GM13976 (cell line): ENCODE measurements around the gene SLIT3.

ENCODE experiments used
- DNase-seq: peaks from one replicate; pipeline ENCODE4 v3.0.0; 2012; ENCODE audit warnings: low spot score
- in situ Hi-C: fragments of 300-500 bp; cut with MboI; formaldehyde crosslinking; loops from one replicate; pipeline ENCODE4 v1.12.0; 2022; ENCODE audit warnings: low sequenced_read_pairs, mixed read lengths, inconsistent platforms; ENCODE audit not compliant: unreplicated experiment
- TF ChIP-seq, protein P1 (sequence below): IDR thresholded peaks from 2 replicates; pipeline ENCODE4 v1.5.1; 2012; ENCODE audit warnings: borderline replicate concordance, mild to moderate bottlenecking; ENCODE audit not compliant: insufficient read depth; ENCODE audit errors: extremely low read depth, missing control alignments, control extremely low read depth

The SLIT3 gene

DNA sequence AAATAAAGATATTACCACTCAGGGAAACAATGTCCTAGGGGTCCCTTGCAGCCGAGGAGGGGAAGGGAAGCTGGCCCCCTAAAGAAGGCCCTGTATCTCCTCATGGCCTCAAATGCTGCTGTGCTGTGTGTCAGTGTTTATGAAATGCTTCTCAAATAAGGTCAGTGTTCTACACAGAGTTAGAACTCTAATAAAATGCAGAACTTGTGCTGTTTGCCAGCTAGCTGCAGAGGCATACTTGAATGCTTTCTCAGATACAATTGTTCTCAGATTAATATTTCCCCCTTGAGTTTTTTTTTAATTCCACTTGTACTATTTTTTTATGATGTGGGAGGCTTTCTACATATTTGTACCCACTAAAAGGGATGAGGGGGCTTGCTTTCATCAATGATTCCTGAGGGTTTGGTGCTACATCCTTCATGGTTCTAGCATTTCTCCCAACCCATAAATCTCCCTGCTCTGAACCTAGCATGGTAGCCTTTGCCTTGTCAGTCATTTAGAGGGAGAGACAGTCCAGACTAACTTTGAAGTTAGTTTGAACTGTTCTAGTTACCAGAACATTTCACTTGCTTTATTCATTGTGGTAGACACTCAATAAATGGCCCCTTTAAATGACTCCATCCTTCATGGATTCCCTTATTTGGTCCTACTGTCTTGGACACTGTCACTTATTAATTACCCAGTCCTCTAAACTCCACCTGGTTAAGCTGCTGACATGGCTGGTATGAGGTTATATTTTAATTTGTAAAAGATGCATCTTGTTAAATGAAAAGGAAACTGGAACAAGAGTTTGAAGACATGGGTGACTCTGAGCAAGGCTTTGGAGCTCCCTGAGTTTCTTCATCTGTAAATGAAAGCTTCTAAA is 12.6 kb downstream of the SLIT3 start:
- no peak for DNase-seq
- in situ Hi-C loops: no loop called here
- TF ChIP-seq, protein P1, sequence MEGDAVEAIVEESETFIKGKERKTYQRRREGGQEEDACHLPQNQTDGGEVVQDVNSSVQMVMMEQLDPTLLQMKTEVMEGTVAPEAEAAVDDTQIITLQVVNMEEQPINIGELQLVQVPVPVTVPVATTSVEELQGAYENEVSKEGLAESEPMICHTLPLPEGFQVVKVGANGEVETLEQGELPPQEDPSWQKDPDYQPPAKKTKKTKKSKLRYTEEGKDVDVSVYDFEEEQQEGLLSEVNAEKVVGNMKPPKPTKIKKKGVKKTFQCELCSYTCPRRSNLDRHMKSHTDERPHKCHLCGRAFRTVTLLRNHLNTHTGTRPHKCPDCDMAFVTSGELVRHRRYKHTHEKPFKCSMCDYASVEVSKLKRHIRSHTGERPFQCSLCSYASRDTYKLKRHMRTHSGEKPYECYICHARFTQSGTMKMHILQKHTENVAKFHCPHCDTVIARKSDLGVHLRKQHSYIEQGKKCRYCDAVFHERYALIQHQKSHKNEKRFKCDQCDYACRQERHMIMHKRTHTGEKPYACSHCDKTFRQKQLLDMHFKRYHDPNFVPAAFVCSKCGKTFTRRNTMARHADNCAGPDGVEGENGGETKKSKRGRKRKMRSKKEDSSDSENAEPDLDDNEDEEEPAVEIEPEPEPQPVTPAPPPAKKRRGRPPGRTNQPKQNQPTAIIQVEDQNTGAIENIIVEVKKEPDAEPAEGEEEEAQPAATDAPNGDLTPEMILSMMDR: no peak

DNA sequence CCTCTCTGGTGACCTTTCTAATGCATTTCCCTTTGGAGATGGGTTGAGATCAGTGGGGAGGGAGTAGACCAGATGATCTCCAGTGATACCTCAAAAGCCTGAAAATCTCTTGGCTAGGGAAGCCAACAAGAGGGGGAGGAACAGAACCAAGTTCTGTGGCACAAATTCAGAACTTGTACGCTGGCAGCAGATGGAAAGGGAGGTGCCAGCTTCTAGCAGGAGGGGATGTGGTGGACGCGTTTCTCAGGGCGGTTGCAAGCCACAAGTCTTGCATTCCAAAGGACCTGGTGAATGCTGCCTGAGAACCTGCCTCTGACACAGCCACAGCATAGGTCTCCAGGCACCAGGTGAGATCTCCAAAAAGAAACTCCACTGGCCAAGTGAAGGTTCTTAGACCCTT is 13.4 kb downstream of the SLIT3 start:
- in situ Hi-C loops: no loop called here
- DNase-seq: no peak
- TF ChIP-seq, protein P1: no peak

DNA sequence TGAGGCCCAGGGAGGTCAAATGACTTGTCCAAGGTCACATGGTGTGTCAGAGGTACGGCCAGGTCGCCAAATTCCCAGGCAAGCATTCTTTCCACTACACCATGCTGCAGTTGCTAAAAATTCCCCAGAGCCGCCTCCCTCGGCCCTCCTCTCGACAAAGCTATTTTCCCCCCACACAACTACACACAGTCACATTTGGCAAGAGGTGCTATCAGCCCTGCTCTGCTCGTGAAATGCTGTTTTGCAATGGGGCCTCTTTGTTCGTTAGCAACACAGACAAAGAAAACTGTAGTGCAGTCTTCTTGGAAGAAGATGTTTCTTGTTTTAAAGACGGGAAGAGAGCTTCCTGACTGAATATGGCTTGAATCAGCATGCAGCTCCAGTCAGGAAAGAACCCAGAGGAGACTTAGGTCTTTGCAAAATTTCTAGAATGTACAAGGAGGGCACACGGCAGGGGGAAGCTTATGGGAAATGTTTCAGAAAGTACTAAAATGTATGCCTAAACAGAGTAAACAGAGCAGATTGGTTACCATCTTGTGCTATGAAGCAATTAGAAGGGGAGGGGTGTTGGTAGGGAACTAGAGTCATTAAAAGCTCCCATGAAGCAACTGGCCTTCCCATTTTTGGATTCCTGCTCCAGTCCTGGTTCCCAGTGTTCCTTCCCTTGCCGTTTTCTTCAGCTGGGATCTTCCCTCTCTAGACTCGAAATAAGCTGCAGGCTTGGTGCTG is 14.2 kb downstream of the SLIT3 start:
- no peak for DNase-seq
- in situ Hi-C loops: no loop called here
- TF ChIP-seq, protein P1: no peak

DNA sequence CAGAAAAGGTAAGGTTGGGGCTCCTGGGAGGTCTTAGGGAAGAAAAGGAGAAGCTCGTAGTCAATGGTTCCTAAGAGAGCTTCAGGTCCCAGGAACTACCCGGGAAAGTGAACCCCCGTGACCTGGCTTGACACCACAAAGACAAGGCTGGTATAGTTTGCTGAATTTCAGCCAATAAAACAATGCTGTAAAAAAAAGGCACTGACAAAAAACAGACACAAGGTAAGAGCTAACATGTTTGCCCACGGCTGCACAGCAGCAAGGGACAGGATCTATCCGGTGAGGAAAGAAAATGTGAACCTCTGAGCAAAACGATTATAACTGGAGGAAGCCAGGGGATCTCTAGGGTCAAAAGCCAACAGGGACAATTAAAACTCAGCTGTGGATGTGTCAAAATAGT is 17.1 kb downstream of the SLIT3 start:
- TF ChIP-seq, protein P1: no peak
- DNase-seq: no peak
- in situ Hi-C loops: no loop called here

DNA sequence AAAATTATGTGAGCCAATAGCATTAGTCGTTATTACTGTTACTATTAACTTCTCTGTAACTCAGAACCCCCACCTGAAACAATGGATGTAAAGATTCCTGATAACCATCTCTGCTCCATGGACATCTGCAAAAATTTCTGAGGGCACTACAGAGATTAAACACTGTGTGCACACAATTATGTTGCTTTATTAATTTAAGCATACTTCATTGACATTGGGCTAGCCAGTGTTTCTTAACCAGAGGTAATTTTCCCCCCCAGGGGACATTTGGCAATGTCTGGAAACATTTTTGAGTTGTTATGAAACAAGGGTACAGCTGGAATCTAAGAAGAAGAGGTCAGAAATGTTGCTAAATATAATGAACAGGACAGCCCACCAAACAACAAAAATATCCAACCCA is 19.3 kb downstream of the SLIT3 start:
- in situ Hi-C loops: no loop called here
- TF ChIP-seq, protein P1: no peak
- no peak for DNase-seq

DNA sequence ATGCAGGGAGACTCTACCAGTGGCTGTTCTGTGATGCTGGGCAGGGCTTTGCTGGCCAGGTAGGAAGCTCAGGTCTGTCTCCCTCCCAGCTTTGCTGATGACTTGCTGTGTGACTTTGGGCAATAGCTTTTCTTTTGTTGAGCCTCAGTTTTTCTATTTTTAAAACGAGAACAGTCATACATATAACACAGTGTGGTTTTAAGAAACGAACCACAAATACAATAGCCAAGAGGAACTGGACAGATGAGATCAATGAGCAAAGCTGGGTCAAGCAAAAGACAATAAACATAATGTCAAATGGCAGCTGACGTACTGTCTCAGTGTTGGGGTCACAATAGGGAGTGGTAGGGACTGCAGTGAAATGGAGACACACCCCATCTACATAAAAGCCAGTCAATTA is 20.2 kb downstream of the SLIT3 start:
- in situ Hi-C loops: no loop called here

More for the DNA sequence above, 20.2 kb downstream of the SLIT3 start:
- TF ChIP-seq, protein P1: no peak
- DNase-seq: no peak
